ENCODE measurements around the gene TEAD1.

DNA sequence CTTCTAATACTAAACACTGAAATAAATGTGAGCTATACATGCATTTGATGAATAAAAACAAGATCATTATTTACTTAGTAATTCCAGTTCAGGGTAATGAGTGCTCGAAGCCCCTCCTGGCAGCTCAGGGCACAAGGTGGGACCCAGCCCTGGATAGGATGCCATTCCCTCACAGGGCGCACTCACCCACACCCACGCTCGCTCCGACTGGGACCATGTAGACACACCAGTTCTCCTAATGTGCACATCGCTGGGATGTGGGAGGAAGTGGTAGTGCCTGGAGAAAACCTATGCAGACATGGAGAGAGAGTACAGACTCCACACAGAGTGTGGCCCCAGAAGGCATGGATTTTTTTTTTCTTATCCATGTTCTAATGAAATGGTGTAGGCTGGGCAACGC is 290.4 kb downstream of the TEAD1 start:
- no peak for TF ChIP-seq CTCF (IDR thresholded peaks at IDR 0.05; ENCODE audit: insufficient read depth, low read length)
- TF ChIP-seq GABPA (IDR thresholded peaks at IDR 0.05; ENCODE audit: low read depth), result no peak
- TF ChIP-seq POLR2AphosphoS5 (IDR thresholded peaks at IDR 0.05; ENCODE audit: low read depth), result no peak
